GM12878 (cell line): Measurements from ENCODE around the gene PIGM. TPM values are rescaled to one million over a fixed set of nuclear protein-coding genes. Genes with fewer than 3 reads are reported as not detected.

ENCODE experiments used
- ATAC-seq: fragments of 200-7000 bp; cut with Tn5 transposase; 3 replicates; pipeline ENCODE4 v1.9.1; 2020; ENCODE audit warnings: mild to moderate bottlenecking, moderate library complexity
- BruUV-seq: library from RNA; stranded (reverse); fragments of 400-500 nt; replicated peaks from 2 replicates; lab custom pipeline; 2021; lab: Mats Ljungman, UMichigan
- CTCF ChIA-PET: fragments of 300-600 bp; sonication (Branson Sonifier 250); formaldehyde crosslinking; extraction: SDS; loops from one replicate; lab custom pipeline; 2021; ENCODE audit warnings: inconsistent platforms; lab: Yijun Ruan, JAX
- POLR2A ChIA-PET: fragments of 350-600 bp; formaldehyde crosslinking; extraction: SDS; loops from one replicate; lab custom pipeline; 2021; ENCODE audit warnings: inconsistent platforms; lab: Charles Lee
- RAD21 ChIA-PET: fragments of 300-600 bp; sonication (Branson Sonifier 250); formaldehyde crosslinking; loops from one replicate; lab custom pipeline; 2023; ENCODE audit warnings: antibody characterized with exemption; ENCODE audit not compliant: unreplicated experiment; lab: Charles Lee
- SMC1A ChIA-PET: fragments of 300-600 bp; sonication (Branson Sonifier 250); formaldehyde crosslinking; loops from one replicate; lab custom pipeline; 2023; ENCODE audit not compliant: unreplicated experiment, uncharacterized antibody; lab: Charles Lee
- DNase-seq: peaks from one replicate; pipeline ENCODE4 v3.0.0-alpha.2; 2011; ENCODE audit warnings: low read depth, low spot score
- FAIRE-seq: peaks from 3 replicates; lab custom pipeline; 2011; peaks lifted over from hg19 to GRCh38; lab: Jason Lieb, UNC
- H2AFZ ChIP-seq: 2 replicates; pipeline ENCODE4 v1.6.0; 2011; ENCODE audit warnings: low read depth, low read length, control low read depth; ENCODE audit not compliant: control insufficient read depth
- H3K27ac ChIP-seq: 2 replicates; pipeline ENCODE4 v1.5.1; 2011; ENCODE audit warnings: control low read depth; ENCODE audit not compliant: control insufficient read depth, insufficient read depth
- H3K27me3 ChIP-seq, 2 experiments: replicated peaks in 1 of 2; 2 replicates each; pipeline versions ENCODE4 v1.6.0 to v1.6.1; 2011; ENCODE audit warnings: low read length in 1 of 2; ENCODE audit not compliant: control insufficient read depth in 2 of 2, insufficient read depth in 2 of 2
- H3K36me3 ChIP-seq, 2 experiments: 2 replicates each; pipeline ENCODE4 v1.5.1; 2011; ENCODE audit warnings: low read length in 1 of 2; ENCODE audit not compliant: control insufficient read depth in 2 of 2, insufficient read depth in 2 of 2
- H3K4me1 ChIP-seq: 2 replicates; pipeline ENCODE4 v1.6.1; 2011; ENCODE audit warnings: mild to moderate bottlenecking, low read length, moderate library complexity, mixed read lengths; ENCODE audit not compliant: control insufficient read depth, insufficient read depth
- H3K4me2 ChIP-seq: 2 replicates; pipeline ENCODE4 v1.6.0; 2011; ENCODE audit warnings: control low read depth; ENCODE audit not compliant: control insufficient read depth, insufficient read depth
- H3K4me3 ChIP-seq: fragments of 200-600 bp; sonication (generic); 2 replicates; pipeline ENCODE4 v1.5.1; 2016
- H3K79me2 ChIP-seq: 2 replicates; pipeline ENCODE4 v1.6.0; 2011; ENCODE audit warnings: low read length; ENCODE audit not compliant: control insufficient read depth, insufficient read depth
- H3K9ac ChIP-seq: 2 replicates; pipeline ENCODE4 v1.8.0; 2011; ENCODE audit warnings: low read length, control low read depth, mixed read lengths; ENCODE audit not compliant: control insufficient read depth, insufficient read depth
- H3K9me3 ChIP-seq: replicated peaks from 3 replicates; pipeline ENCODE4 v1.5.1; 2011; ENCODE audit warnings: mild to moderate bottlenecking, low read length; ENCODE audit not compliant: control insufficient read depth, insufficient read depth
- H4K20me1 ChIP-seq: 2 replicates; pipeline ENCODE4 v1.6.0; 2011; ENCODE audit not compliant: control insufficient read depth, insufficient read depth
- ASH2L ChIP-seq: fragments of 300-600, 200-600 bp; sonication (generic); IDR thresholded peaks from 2 replicates; pipeline ENCODE4 v1.6.1; 2017; ENCODE audit warnings: low read depth, mild to moderate bottlenecking, borderline replicate concordance
- BMI1 ChIP-seq: fragments of 450-650 bp; IDR thresholded peaks from 2 replicates; pipeline ENCODE4 v1.6.1; 2016; ENCODE audit warnings: mild to moderate bottlenecking, moderate library complexity, borderline replicate concordance
- CBX3 ChIP-seq: fragments of 200-600 bp; sonication (generic); IDR thresholded peaks from 2 replicates; pipeline ENCODE4 v1.6.1; 2016; ENCODE audit warnings: low read depth, borderline replicate concordance
- ETV6 ChIP-seq, 2 experiments: fragments of 450-650 bp in 1 of 2; IDR thresholded peaks in 1 of 2; conservative IDR thresholded peaks in 1 of 2; 2 replicates each; pipeline ENCODE4 v1.6.1; 2014; ENCODE audit warnings: antibody characterized with exemption in 1 of 2, borderline replicate concordance in 1 of 2, low read depth in 1 of 2, mild to moderate bottlenecking in 1 of 2, moderate library complexity in 1 of 2
- GATAD2B ChIP-seq: fragments of 450-650 bp; conservative IDR thresholded peaks from 2 replicates; pipeline ENCODE4 v1.6.1; 2017; ENCODE audit warnings: low read depth, mild to moderate bottlenecking, moderate library complexity
- JUNB ChIP-seq: IDR thresholded peaks from 2 replicates; pipeline ENCODE4 v1.6.1; 2016; ENCODE audit warnings: antibody characterized with exemption, mild to moderate bottlenecking
- NFYA ChIP-seq: IDR thresholded peaks from 2 replicates; pipeline ENCODE4 v1.6.1; 2011; ENCODE audit warnings: low read depth, mild to moderate bottlenecking, low read length, improper control_type of control experiment, borderline replicate concordance
- RBBP5 ChIP-seq: fragments of 200-600 bp; sonication (generic); conservative IDR thresholded peaks from 2 replicates; pipeline ENCODE4 v1.6.1; 2016
- SMC3 ChIP-seq: IDR thresholded peaks from 2 replicates; pipeline ENCODE4 v1.6.1; 2011; ENCODE audit warnings: low read length, improper control_type of control experiment, borderline replicate concordance
- SRF ChIP-seq, 2 experiments: IDR thresholded peaks; 2 replicates each; pipeline ENCODE4 v1.6.1; 2011; ENCODE audit warnings: low read depth in 2 of 2, low read length in 2 of 2, mild to moderate bottlenecking in 1 of 2, moderate library complexity in 1 of 2
- TARDBP ChIP-seq: IDR thresholded peaks from 2 replicates; pipeline ENCODE4 v1.6.1; 2016; ENCODE audit warnings: borderline replicate concordance
- YY1 ChIP-seq: IDR thresholded peaks from 2 replicates; pipeline ENCODE4 v1.6.1; 2011; ENCODE audit warnings: low read depth, mild to moderate bottlenecking, low read length
- ZNF207 ChIP-seq: fragments of 450-650 bp; IDR thresholded peaks from 2 replicates; pipeline ENCODE4 v1.6.1; 2014; ENCODE audit warnings: antibody characterized with exemption, mild to moderate bottlenecking, borderline replicate concordance
- ZNF24 ChIP-seq: fragments of 450-650 bp; IDR thresholded peaks from 2 replicates; pipeline ENCODE4 v1.6.1; 2017; ENCODE audit warnings: antibody characterized with exemption, mild to moderate bottlenecking
- ZNF384 ChIP-seq: IDR thresholded peaks from 2 replicates; pipeline ENCODE4 v1.6.1; 2012; ENCODE audit warnings: low read depth, mild to moderate bottlenecking, low read length, improper control_type of control experiment, borderline replicate concordance
- ZSCAN29 ChIP-seq: fragments of 450-650 bp; IDR thresholded peaks from 2 replicates; pipeline ENCODE4 v1.6.1; 2017; ENCODE audit warnings: mild to moderate bottlenecking, moderate library complexity
- WGBS: methylation state at CpG from one replicate; pipeline ENCODE4 v1.1.6; 2016; ENCODE audit warnings: low lambda C conversion rate; ENCODE audit not compliant: insufficient replicate concordance, insufficient coverage; ENCODE audit errors: missing lambda C conversion rate; 5-methylcytosine and 5-hydroxymethylcytosine counted together
- in situ Hi-C: fragments of 300-500 bp; cut with MboI; formaldehyde crosslinking; loops from 9 replicates; pipeline ENCODE4 v1.14.3; 2018; ENCODE audit warnings: mixed read lengths
- intact Hi-C: fragments of 100-400 bp; cut with micrococcal nuclease; formaldehyde crosslinking; loops from one replicate; pipeline ENCODE4 v1.14.2; 2022; ENCODE audit not compliant: unreplicated experiment
- polyA plus RNA-seq, 11 experiments: library from polyadenylated mRNA; depleted of rRNA in 4 of 11; unstranded in 6 of 11; stranded (reverse) in 5 of 11; fragments of >200 nt; fragmentation: Nextera tagmentation in 4 of 11; fragmentation: Illumina TruSeq in 1 of 11; extraction: Ambion mirVana in 4 of 11; extraction: Trizol in 1 of 11; gene quantifications; 1 replicate in 1 of 11; 2 replicates in 10 of 11; pipeline versions ENCODE4 v1.2.1 to v1.2.3, GENCODE V29; 2011 to 2016; ENCODE audit warnings: inconsistent platforms in 2 of 11, missing spikeins in 2 of 11, low read depth in 1 of 11
- total RNA-seq, 4 experiments: library from RNA; depleted of rRNA in 3 of 4; stranded (reverse); fragments of >200 nt in 3 of 4; fragmentation: Illumina TruSeq in 1 of 4; extraction: Trizol in 1 of 4; gene quantifications; 2 replicates each; pipeline versions ENCODE4 v1.2.1 to v1.2.3, GENCODE V29; 2013 to 2021
- TF ChIP-seq, protein P1 (sequence below): IDR thresholded peaks from 2 replicates; pipeline ENCODE4 v1.6.1; 2011; ENCODE audit warnings: borderline replicate concordance, low read depth, mild to moderate bottlenecking, moderate library complexity, low read length; ENCODE audit not compliant: insufficient read depth, poor library complexity, severe bottlenecking
- TF ChIP-seq, protein P2 (sequence below): fragments of 450-650 bp; IDR thresholded peaks from 2 replicates; pipeline ENCODE4 v1.6.1; 2016; ENCODE audit warnings: mild to moderate bottlenecking, moderate library complexity, borderline replicate concordance

PIGM gene
- total and polyA plus RNA-seq, 10 of the 15 experiments (the other 5 are each of a cell fraction or from before 2014, with no cell fraction given) = 2.6 to 6.1 (median 4.6) TPM

DNA sequence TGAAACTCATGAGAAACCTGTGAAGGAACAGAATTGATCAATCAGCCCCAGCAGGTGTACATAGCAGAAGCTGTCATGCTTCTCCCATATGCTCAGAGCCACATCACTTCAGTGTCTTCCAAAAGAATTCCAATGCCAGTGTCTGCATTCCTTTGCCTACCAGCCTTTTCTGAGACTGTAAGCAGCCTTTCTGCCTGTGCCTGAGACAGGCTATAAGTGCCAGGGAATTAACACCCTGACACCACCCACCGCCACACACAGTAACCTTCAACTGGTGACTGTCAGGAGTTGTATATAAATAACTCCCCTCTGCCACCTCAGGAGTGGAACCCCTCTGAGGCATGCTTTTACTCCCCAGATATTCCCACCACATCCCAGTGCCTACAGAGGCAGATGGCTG, 39.6 kb downstream of the PIGM start (continued):
- TF ChIP-seq ZNF384 (no peak), ETV6 (conservative IDR thresholded peaks at IDR 0.05 in 1 of 2, IDR thresholded peaks at IDR 0.05 in 1 of 2; ENCODE audit: borderline replicate concordance in 1 of 2, low read depth in 1 of 2) (no peak)

DNA sequence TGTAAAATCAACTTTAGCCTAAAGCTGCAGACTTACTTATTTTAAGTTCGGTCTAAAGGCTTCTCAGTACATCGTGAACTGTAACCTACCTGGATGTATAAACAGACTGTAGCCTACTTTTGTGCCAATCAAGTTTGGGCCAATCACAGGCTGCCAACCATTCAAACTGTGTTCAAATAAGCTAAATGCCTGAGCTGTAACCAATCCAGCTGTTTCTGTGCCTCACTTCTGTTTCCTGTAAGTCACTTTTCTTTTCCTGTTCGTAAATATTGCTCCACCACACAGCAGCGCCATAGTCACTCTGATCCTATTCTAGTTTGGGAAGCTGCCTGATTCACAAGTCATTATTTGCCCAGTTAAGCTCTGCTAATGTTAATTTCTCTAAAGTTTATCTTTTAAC, 40.3 kb downstream of the PIGM start:
- in situ Hi-C loops = no loop called here
- H3K27ac ChIP-seq = no peak overlapping the region
- no peaks in the 10 kb centered on the region for H3K4me1 ChIP-seq
- FAIRE-seq = no peak
- no peaks in the 10 kb centered on the region for H3K79me2 ChIP-seq
- intact Hi-C loops = no loop called here
- no peaks in the 10 kb centered on the region for H3K9me3 ChIP-seq
- SMC1A ChIA-PET = no interaction called here
- no peaks in the 10 kb centered on the region for H3K36me3 ChIP-seq
- WGBS = 48% methylated on average over 4 of the region's 4 CpGs
- no peak overlapping the region for H3K4me2 ChIP-seq
- H3K27me3 ChIP-seq = no peaks in the 10 kb centered on the region; a peak in 2 of 4 replicates
- TF ChIP-seq CBX3 (no peak), GATAD2B (no peak), TARDBP (no peak), ZNF24 (no peak), ZSCAN29 (no peak), SRF (IDR thresholded peaks at IDR 0.05; ENCODE audit: low read depth in 2 of 2, low read length in 2 of 2) (no peak), ZNF207 (no peak), RBBP5 (no peak), ASH2L (no peak), BMI1 (no peak), YY1 (no peak), SMC3 (no peak), JUNB (no peak), NFYA (no peak)
- TF ChIP-seq, protein P1, sequence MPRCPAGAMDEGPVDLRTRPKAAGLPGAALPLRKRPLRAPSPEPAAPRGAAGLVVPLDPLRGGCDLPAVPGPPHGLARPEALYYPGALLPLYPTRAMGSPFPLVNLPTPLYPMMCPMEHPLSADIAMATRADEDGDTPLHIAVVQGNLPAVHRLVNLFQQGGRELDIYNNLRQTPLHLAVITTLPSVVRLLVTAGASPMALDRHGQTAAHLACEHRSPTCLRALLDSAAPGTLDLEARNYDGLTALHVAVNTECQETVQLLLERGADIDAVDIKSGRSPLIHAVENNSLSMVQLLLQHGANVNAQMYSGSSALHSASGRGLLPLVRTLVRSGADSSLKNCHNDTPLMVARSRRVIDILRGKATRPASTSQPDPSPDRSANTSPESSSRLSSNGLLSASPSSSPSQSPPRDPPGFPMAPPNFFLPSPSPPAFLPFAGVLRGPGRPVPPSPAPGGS = no peak
- TF ChIP-seq, protein P2, sequence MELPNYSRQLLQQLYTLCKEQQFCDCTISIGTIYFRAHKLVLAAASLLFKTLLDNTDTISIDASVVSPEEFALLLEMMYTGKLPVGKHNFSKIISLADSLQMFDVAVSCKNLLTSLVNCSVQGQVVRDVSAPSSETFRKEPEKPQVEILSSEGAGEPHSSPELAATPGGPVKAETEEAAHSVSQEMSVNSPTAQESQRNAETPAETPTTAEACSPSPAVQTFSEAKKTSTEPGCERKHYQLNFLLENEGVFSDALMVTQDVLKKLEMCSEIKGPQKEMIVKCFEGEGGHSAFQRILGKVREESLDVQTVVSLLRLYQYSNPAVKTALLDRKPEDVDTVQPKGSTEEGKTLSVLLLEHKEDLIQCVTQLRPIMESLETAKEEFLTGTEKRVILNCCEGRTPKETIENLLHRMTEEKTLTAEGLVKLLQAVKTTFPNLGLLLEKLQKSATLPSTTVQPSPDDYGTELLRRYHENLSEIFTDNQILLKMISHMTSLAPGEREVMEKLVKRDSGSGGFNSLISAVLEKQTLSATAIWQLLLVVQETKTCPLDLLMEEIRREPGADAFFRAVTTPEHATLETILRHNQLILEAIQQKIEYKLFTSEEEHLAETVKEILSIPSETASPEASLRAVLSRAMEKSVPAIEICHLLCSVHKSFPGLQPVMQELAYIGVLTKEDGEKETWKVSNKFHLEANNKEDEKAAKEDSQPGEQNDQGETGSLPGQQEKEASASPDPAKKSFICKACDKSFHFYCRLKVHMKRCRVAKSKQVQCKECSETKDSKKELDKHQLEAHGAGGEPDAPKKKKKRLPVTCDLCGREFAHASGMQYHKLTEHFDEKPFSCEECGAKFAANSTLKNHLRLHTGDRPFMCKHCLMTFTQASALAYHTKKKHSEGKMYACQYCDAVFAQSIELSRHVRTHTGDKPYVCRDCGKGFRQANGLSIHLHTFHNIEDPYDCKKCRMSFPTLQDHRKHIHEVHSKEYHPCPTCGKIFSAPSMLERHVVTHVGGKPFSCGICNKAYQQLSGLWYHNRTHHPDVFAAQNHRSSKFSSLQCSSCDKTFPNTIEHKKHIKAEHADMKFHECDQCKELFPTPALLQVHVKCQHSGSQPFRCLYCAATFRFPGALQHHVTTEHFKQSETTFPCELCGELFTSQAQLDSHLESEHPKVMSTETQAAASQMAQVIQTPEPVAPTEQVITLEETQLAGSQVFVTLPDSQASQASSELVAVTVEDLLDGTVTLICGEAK = no peak
- TF ChIP-seq, all 136 proteins: peak for 0
- no peaks in the 10 kb centered on the region for H4K20me1 ChIP-seq
- no peak overlapping the region for H3K4me3 ChIP-seq
- no peak overlapping the region for H3K9ac ChIP-seq
- ChIA-PET RAD21 (no interaction called here), CTCF (interaction anchor here (0.9 to 1.4 kb wide), 3 partner anchors 9 to 16 kb away, joined by 3 to 9 read pairs (median 5); no protein-coding TSS in a partner anchor), POLR2A (no interaction called here)
- no peak overlapping the region for H2AFZ ChIP-seq
- no peak for DNase-seq
- no peak for ATAC-seq
- BruUV-seq = no TSS peak
